Lower leg skin (tissue), 4 donors: ENCODE data around the gene KRCC1. TPM values are rescaled to one million over a fixed set of nuclear protein-coding genes. Genes with fewer than 3 reads are reported as not detected.

Source experiments
- DNase-seq, 2 donors: peaks; one replicate each; pipeline ENCODE4 v3.0.0-alpha.2; 2019; ENCODE audit warnings: low spot score in 2 of 2
- H3K4me3 ChIP-seq: fragments of 200-600 bp; sonication (generic); 2 replicates; pipeline ENCODE4 v1.5.1; 2017; ENCODE audit warnings: mild to moderate bottlenecking, low read depth; ENCODE audit not compliant: poor library complexity, severe bottlenecking
- CTCF ChIP-seq, 3 donors: fragments of 450-650 bp; IDR thresholded peaks; one replicate each; pipeline ENCODE4 v1.5.1; 2016; ENCODE audit warnings: antibody characterized with exemption in 3 of 3, mild to moderate bottlenecking in 3 of 3, moderate library complexity in 2 of 3
- POLR2A ChIP-seq, 2 donors: fragments of 450-650 bp; IDR thresholded peaks; one replicate each; pipeline ENCODE4 v1.6.1; 2016 to 2017; ENCODE audit warnings: antibody characterized with exemption in 2 of 2, mild to moderate bottlenecking in 1 of 2, moderate library complexity in 1 of 2
- WGBS, 2 donors: methylation state at CpG; one replicate each; pipeline ENCODE4 v1.1.5; 2018; 5-methylcytosine and 5-hydroxymethylcytosine counted together
- intact Hi-C: fragments of 100-400 bp; cut with DNase I; formaldehyde crosslinking; loops from one replicate; pipeline ENCODE4 v1.15.0; 2023; ENCODE audit warnings: low total_unique reads
- total RNA-seq, 4 donors: library from RNA; depleted of rRNA; stranded (reverse); fragments of >200 nt; gene quantifications; one replicate each; pipeline ENCODE4 v1.1.0, GENCODE V29; 2016

The KRCC1 gene
- total RNA-seq, 4 donors from 2014 or later: 11.5 to 27.9 (median 16.3) TPM

GRCh38 chr2:88016086-88016959, 39.3 kb downstream of the KRCC1 start, which contains the start of gene RNU2-63P:
RNU2-63P (minus strand) TSS chr2:88016547.
- WGBS, 2 donors: 9 to 10% methylated on average over 33 to 34 of the region's 34 CpGs

GRCh38 chr2:88011011-88011410, 44.6 kb downstream of the KRCC1 start:
- DNase-seq: no peak
- intact Hi-C loops: no loop called here
- no peak overlapping the region for H3K4me3 ChIP-seq
- no peak for TF ChIP-seq POLR2A (IDR thresholded peaks at IDR 0.05)
- TF ChIP-seq CTCF (IDR thresholded peaks at IDR 0.05): no peak
- 64 to 75% methylated on average over 1 of the region's 1 CpG for WGBS, 2 donors

More at GRCh38 chr2:88016086-88016959, 39.3 kb downstream of the KRCC1 start, which contains the start of gene RNU2-63P:
- TF ChIP-seq POLR2A (IDR thresholded peaks at IDR 0.05) (no peak), CTCF (IDR thresholded peaks at IDR 0.05) (no peak)
- intact Hi-C loops: no loop called here
- DNase-seq: peak in 1 of 2 donors; percentile 94
- H3K4me3 ChIP-seq: peak within 1 kb of the TSS; percentile 40

GRCh38 chr2:88010136-88010535, 45.4 kb downstream of the KRCC1 start:
- intact Hi-C loops: no loop called here
- no peak for DNase-seq
- TF ChIP-seq POLR2A (IDR thresholded peaks at IDR 0.05): no peak
- TF ChIP-seq CTCF (IDR thresholded peaks at IDR 0.05): no peak
- H3K4me3 ChIP-seq: no peak overlapping the region
- WGBS, 2 donors: 85 to 93% methylated on average over 1 of the region's 1 CpG

GRCh38 chr2:88006912-88007439, 48.6 kb downstream of the KRCC1 start:
- intact Hi-C loops: no loop called here
- no peak for DNase-seq
- H3K4me3 ChIP-seq: no peak overlapping the region
- 91 to 92% methylated on average over 16 of the region's 16 CpGs for WGBS, 2 donors
- no peak for TF ChIP-seq POLR2A (IDR thresholded peaks at IDR 0.05)
- no peak for TF ChIP-seq CTCF (IDR thresholded peaks at IDR 0.05)

- DNase-seq: no peak
- TF ChIP-seq CTCF (IDR thresholded peaks at IDR 0.05) (no peak), POLR2A (IDR thresholded peaks at IDR 0.05) (no peak)
- no peak overlapping the region for H3K4me3 ChIP-seq
- WGBS, 2 donors: 81 to 90% methylated on average over 6 of the region's 6 CpGs
- intact Hi-C loops: no loop called here
Measured at GRCh38 chr2:88005776-88006175, 49.8 kb downstream of the KRCC1 start.
